ENCODE results near the gene TP53I11. TPM values are rescaled to one million over a fixed set of nuclear protein-coding genes. Genes with fewer than 3 reads are reported as not detected.

The TP53I11 gene
- total and polyA plus RNA-seq, 2 donors (not counting 3 experiments of a cell fraction or from before 2014, with no cell fraction given) = 31.5 to 79.4 TPM

- Histone ChIP-seq H3K9me3 (replicated peaks; ENCODE audit: control insufficient read depth, insufficient read depth, low read length) (no peaks in the 10 kb centered on the region), H4K20me1 (replicated peaks; ENCODE audit: control insufficient read depth, extremely low read depth, insufficient read depth, low read length) (no peaks in the 10 kb centered on the region), H3K36me3 (ENCODE audit: control insufficient read depth in 2 of 2, extremely low read depth in 1 of 2, insufficient read depth in 2 of 2, low read length in 2 of 2) (no peaks in the 10 kb centered on the region), H3K27me3 (ENCODE audit: control insufficient read depth in 2 of 2, insufficient read depth in 2 of 2, low read length in 2 of 2) (no peaks in the 10 kb centered on the region), H3K4me3 (replicated peaks in 1 of 3; ENCODE audit: insufficient read depth in 1 of 3, low read depth in 1 of 3, low read length in 3 of 3) (no peak overlapping the region), H3K4me1 (ENCODE audit: control insufficient read depth, extremely low read depth, insufficient read depth, low read length) (peaks cover 8% of the 10 kb centered on the region), H3K4me2 (ENCODE audit: insufficient read depth, low read length) (no peak overlapping the region), H3K27ac (ENCODE audit: insufficient read depth, low read depth, low read length) (no peak overlapping the region), H2AFZ (ENCODE audit: low read depth, low read length) (no peak overlapping the region), H3K9ac (replicated peaks; ENCODE audit: extremely low read depth, insufficient read depth, low read length) (no peak overlapping the region), H3K79me2 (ENCODE audit: control insufficient read depth, insufficient read depth, low read length) (no peaks in the 10 kb centered on the region), H3K9me1 (replicated peaks; ENCODE audit: control insufficient read depth, extremely low read depth, insufficient read depth, low read length) (no peaks in the 10 kb centered on the region)
- FAIRE-seq = peak; percentile 61
- CTCF ChIA-PET = interaction anchor here (0.6 to 2.9 kb wide), 8 partner anchors 11 to 672 kb away, joined by 3 to 13 read pairs (median 4); no protein-coding TSS in a partner anchor
- intact Hi-C loops (cut with micrococcal nuclease) (no loop called here), dilution Hi-C loops (cut with MboI; ENCODE audit: extremely low pct_ligation_motif_present, low sequenced_read_pairs) (no loop called here)
- POLR2A ChIA-PET = no interaction called here
- peak; percentile 10 for DNase-seq (ENCODE audit: low read depth, low spot score)
- BruUV-seq (replicated peaks) = no TSS peak
- TF ChIP-seq CTCF (IDR thresholded peaks at IDR 0.05; ENCODE audit: extremely low read depth in 1 of 2, insufficient read depth in 1 of 2, low read depth in 1 of 2, low read length in 2 of 2) (no peak), GATA2 (IDR thresholded peaks at IDR 0.05; ENCODE audit: insufficient read depth, insufficient read length, low read depth, low read length) (no peak), EZH2 (IDR thresholded peaks at IDR 0.05; ENCODE audit: borderline replicate concordance, low read depth, low read length, severe bottlenecking) (no peak), MAX (IDR thresholded peaks at IDR 0.05; ENCODE audit: insufficient read depth, insufficient read length) (no peak), POLR2A (IDR thresholded peaks at IDR 0.05; ENCODE audit: low read depth, low read length) (no peak), FOS (IDR thresholded peaks at IDR 0.05; ENCODE audit: borderline replicate concordance, insufficient read depth, low read length) (no peak), MYC (IDR thresholded peaks at IDR 0.05; ENCODE audit: low read depth, low read length) (no peak), JUN (IDR thresholded peaks at IDR 0.05; ENCODE audit: borderline replicate concordance, insufficient read depth, insufficient read length, low read depth) (no peak), POLR2AphosphoS5 (IDR thresholded peaks at IDR 0.05; ENCODE audit: insufficient read depth, low read depth, low read length) (no peak)
Measured at GRCh38 chr11:44886790-44887140, 63.9 kb downstream of the TP53I11 start.

All from endothelial cell of umbilical vein (primary cell).